Osteoblast (primary cell): ENCODE data around the gene DLGAP1. TPM values are rescaled to one million over a fixed set of nuclear protein-coding genes. Genes with fewer than 3 reads are reported as not detected.

Source experiments
- DNase-seq: peaks from one replicate; pipeline ENCODE4 v3.0.0; 2011; ENCODE audit warnings: low spot score, mixed read lengths; ENCODE audit not compliant: insufficient read length; ENCODE audit errors: missing footprints
- H2AFZ ChIP-seq: 2 replicates; pipeline ENCODE4 v1.6.0; 2011; ENCODE audit warnings: mild to moderate bottlenecking, low read length
- H3K27ac ChIP-seq: 2 replicates; pipeline ENCODE4 v1.5.1; 2011; ENCODE audit warnings: mild to moderate bottlenecking, low read depth, low read length, moderate library complexity
- H3K27me3 ChIP-seq: 2 replicates; pipeline ENCODE4 v1.6.0; 2012; ENCODE audit warnings: mild to moderate bottlenecking, control low read depth, inconsistent platforms, low read length, moderate library complexity; ENCODE audit not compliant: insufficient read depth
- H3K36me3 ChIP-seq: 2 replicates; pipeline ENCODE4 v1.5.1; 2011; ENCODE audit warnings: mild to moderate bottlenecking, low read length, control low read depth, moderate library complexity; ENCODE audit not compliant: insufficient read depth
- H3K4me1 ChIP-seq: 2 replicates; pipeline ENCODE4 v1.5.1; 2011; ENCODE audit warnings: mild to moderate bottlenecking, low read length, control low read depth, moderate library complexity; ENCODE audit not compliant: insufficient read depth
- H3K4me2 ChIP-seq: 2 replicates; pipeline ENCODE4 v1.6.0; 2011; ENCODE audit warnings: mild to moderate bottlenecking, low read length; ENCODE audit not compliant: insufficient read depth
- H3K4me3 ChIP-seq: fragments of 200-600 bp; sonication (generic); 3 replicates; pipeline ENCODE4 v1.5.1; 2012; ENCODE audit warnings: mild to moderate bottlenecking, low read length, inconsistent platforms; ENCODE audit not compliant: insufficient read depth
- H3K79me2 ChIP-seq: 2 replicates; pipeline ENCODE4 v1.6.0; 2012; ENCODE audit warnings: mild to moderate bottlenecking, low read length, control low read depth, inconsistent platforms; ENCODE audit not compliant: insufficient read depth
- H3K9me3 ChIP-seq: 2 replicates; pipeline ENCODE4 v1.5.1; 2011; ENCODE audit warnings: low read depth, low read length, control low read depth
- H4K20me1 ChIP-seq: 2 replicates; pipeline ENCODE4 v1.6.0; 2012; ENCODE audit warnings: mild to moderate bottlenecking, low read length, control low read depth; ENCODE audit not compliant: insufficient read depth
- CTCF ChIP-seq: IDR thresholded peaks from 2 replicates; pipeline ENCODE4 v1.5.1; 2011; ENCODE audit warnings: mild to moderate bottlenecking, low read depth, low read length, moderate library complexity; ENCODE audit errors: extremely low read depth
- total RNA-seq: library from RNA; depleted of rRNA; stranded (reverse); fragments of >200 nt; gene quantifications from 2 replicates; pipeline ENCODE4 v1.2.3, GENCODE V29; 2012

The DLGAP1 gene
- total RNA-seq, 1 donor = not detected

GRCh38 chr18:3693410-3693809 is 761.7 kb downstream of the DLGAP1 start:
- Histone ChIP-seq H3K27ac (no peak overlapping the region), H3K27me3 (no peaks in the 10 kb centered on the region), H3K36me3 (no peaks in the 10 kb centered on the region), H3K9me3 (no peaks in the 10 kb centered on the region), H4K20me1 (no peaks in the 10 kb centered on the region), H2AFZ (no peak overlapping the region), H3K4me2 (no peak overlapping the region), H3K4me3 (no peak overlapping the region), H3K4me1 (peaks cover 12% of the 10 kb centered on the region), H3K79me2 (no peaks in the 10 kb centered on the region)
- no peak for TF ChIP-seq CTCF
- no peak for DNase-seq

GRCh38 chr18:3692691-3693090 is 762.4 kb downstream of the DLGAP1 start:
- H3K9me3 ChIP-seq = no peaks in the 10 kb centered on the region
- H4K20me1 ChIP-seq = no peaks in the 10 kb centered on the region
- H3K27ac ChIP-seq = no peak overlapping the region
- no peak for DNase-seq
- H3K4me2 ChIP-seq = no peak overlapping the region
- H3K27me3 ChIP-seq = no peaks in the 10 kb centered on the region
- TF ChIP-seq CTCF = no peak
- no peak overlapping the region for H3K4me3 ChIP-seq
- H3K36me3 ChIP-seq = no peaks in the 10 kb centered on the region
- H3K79me2 ChIP-seq = no peaks in the 10 kb centered on the region
- no peak overlapping the region for H2AFZ ChIP-seq
- H3K4me1 ChIP-seq = peaks cover 15% of the 10 kb centered on the region

GRCh38 chr18:3692113-3692621 is 762.9 kb downstream of the DLGAP1 start:
- H4K20me1 ChIP-seq = no peaks in the 10 kb centered on the region
- no peaks in the 10 kb centered on the region for H3K79me2 ChIP-seq
- no peak for TF ChIP-seq CTCF
- H3K36me3 ChIP-seq = no peaks in the 10 kb centered on the region
- H3K4me2 ChIP-seq = no peak overlapping the region
- H3K4me1 ChIP-seq = peaks cover 15% of the 10 kb centered on the region
- H3K4me3 ChIP-seq = no peak overlapping the region
- no peak overlapping the region for H2AFZ ChIP-seq
- no peak for DNase-seq
- H3K27me3 ChIP-seq = no peaks in the 10 kb centered on the region
- H3K9me3 ChIP-seq = no peaks in the 10 kb centered on the region
- H3K27ac ChIP-seq = no peak overlapping the region

GRCh38 chr18:3691705-3692104 is 763.4 kb downstream of the DLGAP1 start:
- DNase-seq = no peak
- H4K20me1 ChIP-seq = no peaks in the 10 kb centered on the region
- H3K36me3 ChIP-seq = no peaks in the 10 kb centered on the region
- H3K4me1 ChIP-seq = peaks cover 15% of the 10 kb centered on the region
- H3K79me2 ChIP-seq = no peaks in the 10 kb centered on the region
- H3K4me2 ChIP-seq = no peak overlapping the region
- TF ChIP-seq CTCF = no peak
- H3K4me3 ChIP-seq = no peak overlapping the region
- no peak overlapping the region for H2AFZ ChIP-seq
- H3K9me3 ChIP-seq = no peaks in the 10 kb centered on the region
- H3K27me3 ChIP-seq = no peaks in the 10 kb centered on the region
- no peak overlapping the region for H3K27ac ChIP-seq
